Esophagus muscularis mucosa (tissue), 4 donors: Measurements from ENCODE around the gene RNU1-3.

Experiments
- CTCF ChIP-seq, 3 experiments: fragments of 200-600 bp in 2 of 3; fragments of 450-650 bp in 1 of 3; sonication (generic) in 2 of 3; IDR thresholded peaks; one replicate each; pipeline ENCODE4 v1.5.1; 2017 to 2019; ENCODE audit warnings: antibody characterized with exemption in 3 of 3, mild to moderate bottlenecking in 2 of 3, moderate library complexity in 1 of 3
- EP300 ChIP-seq: sonication (generic); formaldehyde crosslinking; IDR thresholded peaks from one replicate; pipeline ENCODE4 v1.6.1; 2017; ENCODE audit warnings: antibody characterized with exemption
- POLR2A ChIP-seq: fragments of 450-650 bp; IDR thresholded peaks from one replicate; pipeline ENCODE4 v1.6.1; 2017; ENCODE audit warnings: antibody characterized with exemption, moderate library complexity, mild to moderate bottlenecking, low read depth
- POLR2AphosphoS5 ChIP-seq, 2 donors: sonication (generic); formaldehyde crosslinking; IDR thresholded peaks; one replicate each; pipeline ENCODE4 v1.6.1; 2017; ENCODE audit warnings: antibody characterized with exemption in 2 of 2

GRCh38 chr1:16625497-16626408 is 41.0 kb downstream of the RNU1-3 start:
- TF ChIP-seq CTCF (IDR thresholded peaks at IDR 0.05), result no peak
- no peak for TF ChIP-seq POLR2AphosphoS5 (IDR thresholded peaks at IDR 0.05)
- TF ChIP-seq POLR2A, result no peak
- no peak for TF ChIP-seq EP300
